Right lobe of liver (tissue), 6 donors: ENCODE measurements around the gene GSN. TPM values are rescaled to one million over a fixed set of nuclear protein-coding genes. Genes with fewer than 3 reads are reported as not detected.

Source experiments
- ATAC-seq, 4 donors: fragments of 200-7000 bp; cut with Tn5 transposase; one replicate each; pipeline ENCODE4 v1.9.1; 2020; ENCODE audit warnings: mild to moderate bottlenecking in 4 of 4, moderate library complexity in 4 of 4
- DNase-seq, 3 donors: peaks; one replicate each; pipeline ENCODE4 v3.0.0-alpha.2; 2020
- H3K27ac ChIP-seq, 3 donors: fragments of 200-600 bp; one replicate each; pipeline ENCODE4 v1.8.0; 2022
- H3K27me3 ChIP-seq, 2 donors: fragments of 200-600 bp; one replicate each; pipeline ENCODE4 v1.8.0; 2022
- H3K36me3 ChIP-seq, 4 donors: fragments of 200-600 bp; sonication (generic) in 1 of 4; one replicate each; pipeline versions ENCODE4 v1.5.1 to v1.8.0; 2017 to 2022; ENCODE audit warnings: control low read depth in 1 of 4
- H3K4me1 ChIP-seq, 4 donors: fragments of 200-600 bp; sonication (generic) in 1 of 4; one replicate each; pipeline versions ENCODE4 v1.5.1 to v1.8.0; 2017 to 2022; ENCODE audit warnings: control low read depth in 1 of 4
- H3K4me3 ChIP-seq, 3 donors: fragments of 200-600 bp; one replicate each; pipeline ENCODE4 v1.8.0; 2022
- H3K9me3 ChIP-seq, 4 donors: fragments of 200-600 bp; sonication (generic) in 1 of 4; one replicate each; pipeline versions ENCODE4 v1.5.1 to v1.8.0; 2017 to 2022; ENCODE audit warnings: control low read depth in 1 of 4
- CTCF ChIP-seq, 4 donors: fragments of 200-600 bp in 3 of 4; fragments of 450-650 bp in 1 of 4; IDR thresholded peaks; one replicate each; pipeline versions ENCODE4 v1.5.1 to v1.8.0; 2016 to 2022; ENCODE audit warnings: antibody characterized with exemption in 4 of 4, mild to moderate bottlenecking in 2 of 4
- POLR2A ChIP-seq: fragments of 450-650 bp; IDR thresholded peaks from one replicate; pipeline ENCODE4 v1.6.1; 2017; ENCODE audit warnings: antibody characterized with exemption, mild to moderate bottlenecking
- WGBS: methylation state at CpG from one replicate; pipeline ENCODE4 v1.1.6; 2018; ENCODE audit warnings: low coverage, low lambda C conversion rate; ENCODE audit not compliant: insufficient coverage; ENCODE audit errors: missing lambda C conversion rate; 5-methylcytosine and 5-hydroxymethylcytosine counted together
- intact Hi-C, 2 donors: fragments of 100-400 bp; cut with DNase I; formaldehyde crosslinking; loops; one replicate each; pipeline versions ENCODE4 v1.11.2 to v1.14.1; 2022
- total RNA-seq, 6 experiments: library from RNA; depleted of rRNA in 2 of 6; stranded (reverse); fragments of >200 nt in 2 of 6; fragmentation: NEBNext Ultra II Directional in 3 of 6; extraction: Animal tissue kit (Norgen Biotek cat#: 25700) in 3 of 6; gene quantifications; one replicate each; pipeline versions ENCODE4 v1.1.0 to v1.2.4, GENCODE V29; 2016 to 2023
- donor health status: DM: no; HTN: yes; CAD: no.
- donor health status: DM: no; HTN: no; CAD: no.
- donor health status: DM: no; HTN: no; CAD: no.
- donor health status: DM: no; HTN: yes; CAD: no.
- donor health status: DM: no; HTN: yes; CAD: no.

GSN gene
- total RNA-seq, 6 experiments from 2014 or later = 23.1 to 96.9 (median 38.8) TPM

DNA sequence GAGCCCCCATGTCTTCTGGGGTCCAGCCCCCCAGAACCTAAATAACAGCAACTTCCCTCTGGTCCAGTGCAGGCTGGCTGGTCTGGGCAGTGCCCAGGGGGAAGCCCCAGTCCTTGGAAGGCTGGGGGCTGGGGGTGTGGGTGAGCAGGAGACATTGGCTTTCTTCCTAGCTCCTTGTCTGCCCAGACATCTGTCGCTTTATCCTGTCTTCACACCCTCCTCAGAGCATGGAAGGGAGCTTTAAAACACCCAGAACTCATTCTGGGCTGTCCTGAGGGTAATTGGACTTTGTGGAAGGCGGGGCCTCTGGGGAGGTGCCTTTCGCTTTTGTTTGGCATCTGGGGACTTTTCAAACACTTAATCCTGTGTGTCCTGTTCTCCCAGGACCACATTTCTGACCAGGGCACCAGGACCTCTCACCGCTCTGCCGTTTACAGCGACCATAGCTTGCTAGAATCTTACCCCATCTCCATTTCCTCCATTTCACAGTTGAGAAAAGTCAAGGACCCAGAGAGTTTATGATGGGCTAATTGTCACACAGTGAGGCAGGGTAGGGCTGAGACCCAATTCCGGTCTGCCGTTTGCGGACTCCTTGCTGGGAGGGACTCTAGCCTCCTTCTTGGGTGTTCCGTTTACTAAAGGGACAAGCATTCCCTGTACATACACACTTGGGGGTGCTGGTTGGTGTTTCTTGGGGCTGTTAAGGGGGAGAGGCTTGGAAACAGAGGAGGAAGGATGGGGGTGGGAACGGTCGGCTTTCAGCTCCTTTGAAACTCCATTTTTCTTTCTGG is 1.1 kb downstream of the GSN start:
- TF ChIP-seq CTCF (IDR thresholded peaks at IDR 0.05) (no peak), POLR2A (no peak)
- peak overlapping the region in 2 of 3 donors; percentile 41 to 68 for H3K27ac ChIP-seq
- H3K9me3 ChIP-seq = no peaks in the 10 kb centered on the region
- peak overlapping the region; percentile 71 to 73 (median 73) for H3K4me3 ChIP-seq
- H3K4me1 ChIP-seq = peaks cover 0 to 6% (median 2%) of the 10 kb centered on the region in 4 donors
- DNase-seq = no peak
- H3K36me3 ChIP-seq = no peaks in the 10 kb centered on the region
- peak in 1 of 4 donors; percentile 6 for ATAC-seq
- no peaks in the 10 kb centered on the region for H3K27me3 ChIP-seq
- intact Hi-C loops = no loop called here
- WGBS = 42% methylated on average over 8 of the region's 12 CpGs

GRCh38 chr9:121269642-121270254 is 1.8 kb downstream of the GSN start:
- DNase-seq = no peak
- WGBS = 70% methylated on average over 4 of the region's 5 CpGs
- peaks cover 0 to 6% (median 2%) of the 10 kb centered on the region in 4 donors for H3K4me1 ChIP-seq
- H3K9me3 ChIP-seq = no peaks in the 10 kb centered on the region
- H3K36me3 ChIP-seq = no peaks in the 10 kb centered on the region
- H3K27ac ChIP-seq = no peak overlapping the region
- H3K27me3 ChIP-seq = no peaks in the 10 kb centered on the region
- intact Hi-C loops = no loop called here
- no peak overlapping the region for H3K4me3 ChIP-seq
- no peak for ATAC-seq
- no peak for TF ChIP-seq CTCF (IDR thresholded peaks at IDR 0.05)
- no peak for TF ChIP-seq POLR2A

GRCh38 chr9:121271368-121272341 is 3.7 kb downstream of the GSN start:
- intact Hi-C loops = no loop called here
- no peak for DNase-seq
- H3K27ac ChIP-seq = no peak overlapping the region

More at GRCh38 chr9:121271368-121272341, 3.7 kb downstream of the GSN start:
- TF ChIP-seq CTCF (IDR thresholded peaks at IDR 0.05) (no peak), POLR2A (no peak)
- Histone ChIP-seq H3K36me3 (no peaks in the 10 kb centered on the region), H3K27me3 (no peaks in the 10 kb centered on the region), H3K4me1 (peaks cover 0 to 6% (median 2%) of the 10 kb centered on the region in 4 donors), H3K4me3 (no peak overlapping the region), H3K9me3 (no peaks in the 10 kb centered on the region)
- 67% methylated on average over 9 of the region's 13 CpGs for WGBS
- peak in 3 of 4 donors; percentile 22 to 45 (median 33) for ATAC-seq
